CD4-positive, alpha-beta T cell (primary cell): ENCODE results near the gene DDIAS. TPM values are rescaled to one million over a fixed set of nuclear protein-coding genes. Genes with fewer than 3 reads are reported as not detected.

ENCODE experiments used
- ATAC-seq: fragments of 200-7000 bp; cut with Tn5 transposase; one replicate; pipeline ENCODE4 v1.10.0; 2022; ENCODE audit warnings: mild to moderate bottlenecking; ENCODE audit not compliant: poor library complexity
- CTCF ChIA-PET: fragments of 350-600 bp; sonication (Branson Sonifier 250); formaldehyde crosslinking; loops from one replicate; lab custom pipeline; 2021; ENCODE audit warnings: antibody characterized with exemption, inconsistent platforms; lab: Charles Lee
- POLR2A ChIA-PET: fragments of 350-600 bp; sonication (Branson Sonifier 250); formaldehyde crosslinking; loops from one replicate; lab custom pipeline; 2021; ENCODE audit warnings: antibody characterized with exemption, inconsistent platforms; lab: Charles Lee
- DNase-seq, 14 experiments: peaks; one replicate each; pipeline ENCODE4 v3.0.0-alpha.2; 2013 to 2020; ENCODE audit warnings: mixed read lengths in 2 of 14
- H3K27ac ChIP-seq, 2 donors: one replicate each; pipeline versions ENCODE4 v1.5.1 to v1.7.0; 2013; ENCODE audit warnings: low read length in 2 of 2, low read depth in 1 of 2, mild to moderate bottlenecking in 1 of 2
- H3K27me3 ChIP-seq, 2 experiments: 1 replicate in 1 of 2; 2 replicates in 1 of 2; pipeline versions ENCODE4 v1.6.1 to v1.7.0; 2013; ENCODE audit warnings: low read length in 2 of 2, control low read depth in 1 of 2, mild to moderate bottlenecking in 1 of 2, moderate library complexity in 1 of 2; ENCODE audit not compliant: insufficient read depth in 2 of 2, control insufficient read depth in 1 of 2
- H3K36me3 ChIP-seq: one replicate; pipeline ENCODE4 v1.6.1; 2013; ENCODE audit warnings: low read length, control low read depth; ENCODE audit not compliant: insufficient read depth
- H3K4me1 ChIP-seq: one replicate; pipeline ENCODE4 v1.6.1; 2013; ENCODE audit warnings: low read length, control low read depth; ENCODE audit not compliant: insufficient read depth
- H3K4me3 ChIP-seq: one replicate; pipeline ENCODE4 v1.5.1; 2013; ENCODE audit warnings: mild to moderate bottlenecking, low read length, moderate library complexity
- H3K9me3 ChIP-seq, 2 experiments: 1 replicate in 1 of 2; 2 replicates in 1 of 2; pipeline versions ENCODE4 v1.6.1 to v1.7.0; 2013; ENCODE audit warnings: low read length in 2 of 2, mild to moderate bottlenecking in 2 of 2, control low read depth in 1 of 2, moderate library complexity in 1 of 2; ENCODE audit not compliant: control insufficient read depth in 1 of 2, insufficient read depth in 1 of 2
- H3K27ac Mint-ChIP-seq: one replicate; pipeline ENCODE4 v1.8.0; 2020; ENCODE audit warnings: mixed read lengths
- H3K27me3 Mint-ChIP-seq: one replicate; pipeline ENCODE4 v1.8.0; 2021; ENCODE audit warnings: mixed read lengths
- H3K36me3 Mint-ChIP-seq: one replicate; pipeline ENCODE4 v1.8.0; 2021; ENCODE audit warnings: low read depth, mixed read lengths
- H3K4me1 Mint-ChIP-seq: one replicate; pipeline ENCODE4 v1.8.0; 2021; ENCODE audit warnings: low read depth, mixed read lengths
- H3K4me3 Mint-ChIP-seq: one replicate; pipeline ENCODE4 v1.8.0; 2020; ENCODE audit warnings: mild to moderate bottlenecking, mixed read lengths
- H3K9me3 Mint-ChIP-seq: one replicate; pipeline ENCODE4 v1.8.0; 2020; ENCODE audit warnings: mixed read lengths
- intact Hi-C, 2 experiments: fragments of 100-400 bp; cut with DNase I in 1 of 2; cut with micrococcal nuclease in 1 of 2; formaldehyde crosslinking; loops; one replicate each; pipeline versions ENCODE4 v1.15.1 to v1.9.0; 2023 to 2025; cut with DNase I, micrococcal nuclease
- total RNA-seq, 174 experiments: library from RNA in 2 of 174; stranded (reverse) in 2 of 174; gene quantifications; one replicate each; pipeline ENCODE4 v1.2.3 and lab custom pipeline; 2021 to 2026
- TF ChIP-seq, protein P1 (sequence below): fragments of 200-600 bp; IDR thresholded peaks from one replicate; pipeline ENCODE4 v1.8.0; 2022; ENCODE audit warnings: antibody characterized with exemption, mild to moderate bottlenecking

The DDIAS gene
- total RNA-seq, 2 experiments from 2014 or later: 0.59 to 0.85 TPM

DNA sequence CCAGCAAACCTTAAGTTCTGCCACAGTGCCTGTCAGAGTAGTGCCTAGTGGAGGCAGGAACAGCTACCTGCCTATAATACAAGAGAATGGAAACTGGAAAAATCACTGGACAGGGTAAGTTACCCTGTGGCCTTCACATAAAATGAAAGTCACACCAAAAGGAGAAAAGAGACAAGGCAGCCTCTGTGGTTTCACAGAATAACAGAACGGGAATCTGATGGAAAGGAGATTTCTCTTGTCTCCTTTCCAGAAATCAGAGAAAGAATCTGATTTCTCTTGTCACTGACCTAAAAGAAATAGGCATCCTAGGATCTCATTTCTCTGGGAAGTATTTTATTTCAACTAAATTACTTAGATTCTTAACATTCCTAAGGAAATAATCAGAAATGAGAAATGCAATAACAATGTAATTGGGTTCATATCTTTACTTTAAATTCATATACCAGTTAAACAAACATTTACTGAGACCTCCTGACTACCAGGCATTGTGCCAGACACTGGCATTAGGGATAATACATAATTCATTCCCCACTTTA, 42.9 kb upstream of the DDIAS start:
- Histone ChIP-seq H3K36me3 (no peaks in the 10 kb centered on the region), H3K27ac (no peak overlapping the region), H3K4me1 (no peaks in the 10 kb centered on the region), H3K4me3 (no peak overlapping the region), H3K27me3 (no peaks in the 10 kb centered on the region), H3K9me3 (no peaks in the 10 kb centered on the region)
- Mint-ChIP-seq H3K9me3 (no peaks in the 10 kb centered on the region), H3K27ac (no peak overlapping the region), H3K36me3 (peaks cover 16% of the 10 kb centered on the region), H3K4me1 (no peaks in the 10 kb centered on the region), H3K27me3 (no peaks in the 10 kb centered on the region), H3K4me3 (no peak overlapping the region)
- ChIA-PET POLR2A (no interaction called here), CTCF (no interaction called here)
- no peak for ATAC-seq
- TF ChIP-seq, protein P1, sequence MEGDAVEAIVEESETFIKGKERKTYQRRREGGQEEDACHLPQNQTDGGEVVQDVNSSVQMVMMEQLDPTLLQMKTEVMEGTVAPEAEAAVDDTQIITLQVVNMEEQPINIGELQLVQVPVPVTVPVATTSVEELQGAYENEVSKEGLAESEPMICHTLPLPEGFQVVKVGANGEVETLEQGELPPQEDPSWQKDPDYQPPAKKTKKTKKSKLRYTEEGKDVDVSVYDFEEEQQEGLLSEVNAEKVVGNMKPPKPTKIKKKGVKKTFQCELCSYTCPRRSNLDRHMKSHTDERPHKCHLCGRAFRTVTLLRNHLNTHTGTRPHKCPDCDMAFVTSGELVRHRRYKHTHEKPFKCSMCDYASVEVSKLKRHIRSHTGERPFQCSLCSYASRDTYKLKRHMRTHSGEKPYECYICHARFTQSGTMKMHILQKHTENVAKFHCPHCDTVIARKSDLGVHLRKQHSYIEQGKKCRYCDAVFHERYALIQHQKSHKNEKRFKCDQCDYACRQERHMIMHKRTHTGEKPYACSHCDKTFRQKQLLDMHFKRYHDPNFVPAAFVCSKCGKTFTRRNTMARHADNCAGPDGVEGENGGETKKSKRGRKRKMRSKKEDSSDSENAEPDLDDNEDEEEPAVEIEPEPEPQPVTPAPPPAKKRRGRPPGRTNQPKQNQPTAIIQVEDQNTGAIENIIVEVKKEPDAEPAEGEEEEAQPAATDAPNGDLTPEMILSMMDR: no peak
- DNase-seq: no peak
- intact Hi-C loops: no loop called here

DNA sequence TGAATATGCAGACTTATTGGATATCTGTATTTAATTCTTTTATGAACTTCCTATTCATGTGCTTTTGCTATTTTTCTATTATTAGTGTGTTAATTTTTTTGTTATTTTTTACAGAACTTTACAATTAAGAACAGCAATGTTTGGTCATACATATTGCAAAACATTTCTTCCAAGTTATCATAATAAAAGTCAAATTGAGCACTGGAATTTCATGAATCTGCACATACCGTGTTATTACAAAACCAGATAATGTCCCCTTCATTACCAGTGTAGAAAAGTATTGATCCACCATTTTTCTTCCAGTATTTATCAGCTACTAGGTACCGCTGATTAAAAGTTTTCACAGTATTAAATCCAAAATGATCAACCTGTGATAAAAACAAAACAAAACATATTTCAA, 41.8 kb upstream of the DDIAS start:
- H3K27me3 ChIP-seq: no peaks in the 10 kb centered on the region
- H3K27ac ChIP-seq: no peak overlapping the region
- no peak overlapping the region for H3K27ac Mint-ChIP-seq
- no peaks in the 10 kb centered on the region for H3K36me3 ChIP-seq
- DNase-seq (no peak), ATAC-seq (no peak)
- peaks cover 16% of the 10 kb centered on the region for H3K36me3 Mint-ChIP-seq
- no peaks in the 10 kb centered on the region for H3K4me1 Mint-ChIP-seq
- no peaks in the 10 kb centered on the region for H3K9me3 ChIP-seq
- H3K9me3 Mint-ChIP-seq: no peaks in the 10 kb centered on the region
- intact Hi-C loops: no loop called here
- no peaks in the 10 kb centered on the region for H3K27me3 Mint-ChIP-seq
- no peak overlapping the region for H3K4me3 ChIP-seq
- H3K4me1 ChIP-seq: no peaks in the 10 kb centered on the region
- CTCF ChIA-PET: no interaction called here
- H3K4me3 Mint-ChIP-seq: no peak overlapping the region
- TF ChIP-seq, protein P1: no peak
- POLR2A ChIA-PET: no interaction called here

DNA sequence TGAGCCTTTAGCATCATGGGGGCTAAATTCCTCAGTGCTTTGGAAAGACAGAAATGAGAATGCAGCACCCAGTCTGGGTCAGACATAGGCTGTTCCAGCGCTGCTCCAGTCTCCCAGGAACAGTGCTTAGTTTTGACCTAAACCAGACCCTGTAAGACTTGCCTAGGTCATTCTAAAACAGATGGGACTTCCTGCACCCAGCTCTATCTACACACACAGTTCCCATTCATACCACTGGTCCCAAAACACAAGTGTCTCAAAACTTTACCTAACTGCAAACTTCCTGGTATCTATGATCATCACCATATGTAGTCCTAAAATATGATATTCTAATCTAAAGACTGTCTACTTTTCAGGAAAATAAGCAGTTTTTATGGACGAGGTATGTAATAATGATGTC, 39.2 kb upstream of the DDIAS start:
- Histone ChIP-seq H3K4me1 (peaks cover 2% of the 10 kb centered on the region), H3K9me3 (no peaks in the 10 kb centered on the region), H3K4me3 (no peak overlapping the region), H3K27ac (no peak overlapping the region), H3K36me3 (no peaks in the 10 kb centered on the region), H3K27me3 (no peaks in the 10 kb centered on the region)
- intact Hi-C loops: no loop called here
- no peaks in the 10 kb centered on the region for H3K27me3 Mint-ChIP-seq
- H3K4me1 Mint-ChIP-seq: peaks cover 2% of the 10 kb centered on the region
- peaks cover 6% of the 10 kb centered on the region for H3K36me3 Mint-ChIP-seq
- no peak for ATAC-seq
- H3K27ac Mint-ChIP-seq: no peak overlapping the region
- TF ChIP-seq, protein P1: no peak
- no peaks in the 10 kb centered on the region for H3K9me3 Mint-ChIP-seq
- DNase-seq: no peak
- no peak overlapping the region for H3K4me3 Mint-ChIP-seq
- ChIA-PET POLR2A (no interaction called here), CTCF (no interaction called here)
